Natural killer cell treated with Interleukin-12 subunit alpha and Interleukin-12 subunit beta and Interleukin-15 and Interleukin-18, amount 100 ng/mL, for 72 hours (primary cell): Measurements from ENCODE around the gene DDTL. TPM values are rescaled to one million over a fixed set of nuclear protein-coding genes. Genes with fewer than 3 reads are reported as not detected.
"Not testable (repeated sequence)": the region's sequence is repeated elsewhere in the genome, so short reads cannot be mapped to it uniquely, and the experiment has no call there.

Experiments
- ATAC-seq, 2 donors: fragments of 150-1000 bp; cut with Tn5 transposase in 1 of 2; sonication (Bioruptor Pico), chemical (Tn5 transposase) in 1 of 2; 2 replicates each; pipeline ENCODE4 v1.10.0; 2021
- DNase-seq: peaks from one replicate; pipeline ENCODE4 v3.0.0; 2022; ENCODE audit warnings: low spot score
- H3K27ac Mint-ChIP-seq, 2 donors: 1 replicate in 1 of 2; 2 replicates in 1 of 2; pipeline ENCODE4 v1.8.0; 2022; ENCODE audit warnings: mixed read lengths in 2 of 2, mild to moderate bottlenecking in 1 of 2, moderate library complexity in 1 of 2
- H3K27me3 Mint-ChIP-seq, 2 donors: 1 replicate in 1 of 2; 2 replicates in 1 of 2; pipeline ENCODE4 v1.8.0; 2022; ENCODE audit warnings: mixed read lengths in 2 of 2
- H3K36me3 Mint-ChIP-seq: one replicate; pipeline ENCODE4 v1.8.0; 2022; ENCODE audit warnings: mixed read lengths
- H3K4me1 Mint-ChIP-seq, 2 donors: 1 replicate in 1 of 2; 2 replicates in 1 of 2; pipeline ENCODE4 v1.8.0; 2022; ENCODE audit warnings: low read depth in 2 of 2, mixed read lengths in 2 of 2, mild to moderate bottlenecking in 1 of 2
- H3K4me3 Mint-ChIP-seq: one replicate; pipeline ENCODE4 v1.8.0; 2022; ENCODE audit warnings: mixed read lengths
- H3K9me3 Mint-ChIP-seq: 2 replicates; pipeline ENCODE4 v1.8.0; 2022; ENCODE audit warnings: mixed read lengths
- total RNA-seq, 2 donors: library from RNA; stranded (reverse); gene quantifications; one replicate each; pipeline ENCODE4 v1.2.3, GENCODE V29; 2022

DDTL gene
- total RNA-seq, 2 donors from 2014 or later: 8.0 TPM; not detected in 1

DNA sequence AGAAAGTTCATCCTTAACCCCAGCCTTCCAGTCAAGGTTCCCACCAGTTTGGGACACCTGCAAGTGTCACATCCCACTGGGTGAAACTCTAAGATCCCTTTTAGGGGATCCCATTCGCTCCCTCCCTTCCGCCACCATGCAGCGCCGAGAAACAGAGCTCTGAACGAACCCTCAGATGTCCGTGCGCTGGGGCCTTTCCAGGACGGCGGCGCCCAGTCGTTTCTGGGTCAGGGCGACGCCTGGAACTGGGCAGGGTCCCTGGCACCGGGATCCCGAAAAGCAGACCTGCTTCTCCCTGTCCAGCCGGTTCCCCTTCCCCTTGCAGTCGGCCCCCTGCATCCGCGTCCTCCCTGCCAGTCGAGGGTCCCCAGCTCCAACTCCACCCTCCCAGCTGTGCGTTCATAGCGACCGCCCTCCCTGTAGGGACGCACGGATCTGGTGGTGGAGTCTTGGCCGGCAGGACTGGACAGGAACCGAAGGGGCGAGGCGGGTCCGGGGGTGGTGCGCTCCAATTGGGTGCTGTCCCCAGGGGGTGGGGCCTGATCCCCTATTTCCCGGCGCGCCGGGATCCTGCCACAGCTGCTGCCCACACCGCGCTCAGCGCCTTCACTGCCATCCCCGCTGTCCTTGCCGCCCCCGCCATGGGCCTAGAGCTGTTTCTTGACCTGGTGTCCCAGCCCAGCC, 13.0 kb downstream of the DDTL start, which contains the start of gene GSTT2:
TSS of gene GSTT2 (plus strand) at position 578 of the 684 bp plus-strand sequence.
- H3K36me3 Mint-ChIP-seq, DNase-seq, H3K27me3 Mint-ChIP-seq, H3K4me3 Mint-ChIP-seq, H3K9me3 Mint-ChIP-seq, H3K27ac Mint-ChIP-seq, H3K4me1 Mint-ChIP-seq: not testable (repeated sequence)
- ATAC-seq: peak; percentile 10 to 60

DNA sequence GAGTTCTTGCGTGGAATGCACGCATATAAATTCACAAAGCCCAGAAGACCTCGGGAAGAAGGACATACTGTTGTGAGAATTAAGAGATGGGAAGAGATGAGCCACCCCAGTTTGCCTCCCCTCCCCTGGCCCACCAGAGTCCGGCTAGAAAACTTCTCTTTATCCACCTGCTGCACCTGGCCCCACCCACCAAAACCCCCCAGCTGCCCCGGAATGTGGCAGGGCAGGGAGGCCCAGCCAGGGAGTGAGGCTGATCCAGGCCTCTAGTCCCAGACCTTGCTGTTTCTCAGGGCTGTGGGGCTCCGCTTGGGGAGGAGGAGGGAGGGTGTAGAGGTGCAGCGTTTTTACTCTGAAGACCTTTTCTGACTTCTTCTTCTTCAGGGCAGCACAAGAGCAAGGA, 13.9 kb downstream of the DDTL start:
- not testable (repeated sequence) for ATAC-seq, H3K4me1 Mint-ChIP-seq, H3K9me3 Mint-ChIP-seq, H3K36me3 Mint-ChIP-seq, H3K27me3 Mint-ChIP-seq, H3K4me3 Mint-ChIP-seq, H3K27ac Mint-ChIP-seq, DNase-seq

DNA sequence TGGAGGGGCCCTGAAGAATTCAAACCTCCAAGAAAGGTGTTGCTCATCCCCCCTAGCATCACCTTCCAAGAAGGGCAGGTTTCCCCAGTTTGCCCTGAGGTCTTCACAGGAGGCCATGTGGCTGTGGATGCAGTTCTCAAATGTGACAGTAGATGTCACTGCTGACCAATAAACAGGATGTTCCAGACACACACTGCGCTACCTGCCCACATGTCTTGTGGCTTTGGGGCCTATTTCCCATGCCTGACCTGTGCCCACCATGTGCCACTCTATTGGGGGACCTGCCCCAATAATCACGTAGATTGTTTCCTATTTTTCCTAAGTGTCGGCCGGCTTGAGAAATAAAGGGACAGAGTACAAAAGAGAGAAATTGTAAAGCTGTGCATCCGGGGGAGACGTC, 17.7 kb downstream of the DDTL start:
- H3K9me3 Mint-ChIP-seq: no peaks in the 10 kb centered on the region
- peaks cover 3 to 4% of the 10 kb centered on the region in 2 donors for H3K4me1 Mint-ChIP-seq
- no peak overlapping the region for H3K4me3 Mint-ChIP-seq
- peak overlapping the region in 1 of 2 donors; percentile 9 for H3K27ac Mint-ChIP-seq
- H3K27me3 Mint-ChIP-seq: peaks cover 5% of the 10 kb centered on the region in 2 donors
- H3K36me3 Mint-ChIP-seq: no peaks in the 10 kb centered on the region
- no peak for DNase-seq
- peak; percentile 77 to 81 for ATAC-seq

DNA sequence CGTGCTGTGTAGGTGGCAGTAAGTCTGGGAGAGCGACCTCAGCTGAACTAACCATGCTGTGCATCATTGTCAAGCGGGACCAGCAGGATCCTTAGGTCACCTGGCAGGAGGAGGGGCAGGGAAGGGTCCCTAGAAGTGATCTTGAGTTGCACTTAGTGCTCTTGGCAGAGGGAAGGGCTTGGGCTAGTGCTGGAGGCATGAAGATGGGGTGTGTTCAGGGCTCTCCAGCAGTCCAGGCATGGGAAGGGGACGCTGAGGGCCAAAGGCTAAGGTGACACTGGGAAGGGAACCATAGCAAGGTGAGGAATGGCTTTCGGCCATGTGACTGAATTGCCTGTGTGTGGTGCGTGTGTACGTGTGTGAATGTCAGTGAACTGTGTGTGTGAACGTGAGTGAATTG, 19.4 kb downstream of the DDTL start:
- not testable (repeated sequence) for H3K36me3 Mint-ChIP-seq, ATAC-seq, H3K9me3 Mint-ChIP-seq

DNA sequence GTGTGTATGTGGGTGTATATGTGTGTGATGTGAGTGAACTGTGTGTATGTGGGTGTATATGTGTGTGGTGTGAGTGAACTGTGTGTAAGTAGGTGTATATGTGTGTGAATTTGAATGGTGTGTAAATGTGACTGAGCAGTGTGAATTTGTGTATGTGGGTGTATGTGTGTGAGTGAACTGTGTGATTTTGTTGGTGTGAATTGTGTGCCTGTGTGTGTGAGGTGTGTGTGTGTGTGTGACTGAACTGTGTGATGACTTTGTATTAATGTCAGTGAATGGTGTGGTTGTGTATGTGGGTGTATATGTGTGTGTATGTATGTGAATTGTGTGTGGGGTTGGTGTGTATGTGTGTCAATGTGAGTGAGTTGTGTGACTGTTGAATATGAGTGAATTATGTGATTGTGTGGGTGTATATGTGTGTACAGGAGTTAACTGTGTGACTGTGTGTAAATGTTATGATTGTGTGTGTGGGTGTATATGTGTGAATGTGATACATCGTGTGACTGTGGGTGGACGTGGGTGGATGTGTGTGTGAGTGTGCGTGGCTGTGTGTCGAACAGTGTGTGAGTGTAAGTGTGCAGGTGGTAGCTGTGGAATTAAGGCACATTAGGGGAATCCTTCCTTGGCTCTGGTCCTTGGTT, 20.0 kb downstream of the DDTL start:
- not testable (repeated sequence) for H3K9me3 Mint-ChIP-seq, H3K27ac Mint-ChIP-seq, H3K4me3 Mint-ChIP-seq, DNase-seq, H3K4me1 Mint-ChIP-seq, H3K27me3 Mint-ChIP-seq, H3K36me3 Mint-ChIP-seq, ATAC-seq

More for the DNA sequence above, 19.4 kb downstream of the DDTL start:
- not testable (repeated sequence) for H3K27me3 Mint-ChIP-seq, H3K27ac Mint-ChIP-seq, H3K4me3 Mint-ChIP-seq, DNase-seq, H3K4me1 Mint-ChIP-seq

DNA sequence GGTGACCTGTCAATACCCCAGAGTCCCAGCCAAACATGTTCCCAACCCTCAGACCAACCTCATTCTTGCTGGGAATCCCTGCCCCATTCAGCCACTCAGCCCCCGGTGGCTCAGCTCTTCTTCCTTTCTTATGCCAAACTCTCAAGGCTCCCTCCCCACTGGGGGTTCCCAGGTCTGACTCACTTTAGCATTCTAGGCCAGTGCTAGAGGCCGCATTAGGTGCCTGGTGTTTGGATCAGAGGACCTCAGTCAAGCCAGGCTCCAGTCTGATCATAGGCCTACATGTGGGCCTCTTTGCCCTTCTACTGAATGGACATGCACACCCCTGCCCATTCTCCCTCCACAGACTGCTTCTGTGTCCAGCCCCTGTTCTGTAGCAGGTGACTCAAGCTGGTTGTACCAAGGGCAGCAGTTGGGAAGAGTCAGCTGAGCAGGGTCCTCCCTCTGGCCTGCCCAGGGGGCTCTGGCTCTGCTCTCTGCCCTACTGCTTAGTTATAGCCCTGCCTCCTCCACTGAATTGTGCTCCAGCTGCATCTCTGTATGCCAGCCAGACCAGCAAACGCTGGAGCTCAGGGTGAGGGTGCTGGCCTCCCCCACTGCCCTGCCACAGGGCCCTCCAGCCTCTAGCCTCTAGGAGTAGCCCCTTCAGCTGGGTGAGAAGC, 23.0 kb downstream of the DDTL start:
- H3K9me3 Mint-ChIP-seq, H3K36me3 Mint-ChIP-seq, H3K27ac Mint-ChIP-seq, H3K4me1 Mint-ChIP-seq, H3K27me3 Mint-ChIP-seq, H3K4me3 Mint-ChIP-seq, DNase-seq: not testable (repeated sequence)
- ATAC-seq: peak; percentile 27 to 58

DNA sequence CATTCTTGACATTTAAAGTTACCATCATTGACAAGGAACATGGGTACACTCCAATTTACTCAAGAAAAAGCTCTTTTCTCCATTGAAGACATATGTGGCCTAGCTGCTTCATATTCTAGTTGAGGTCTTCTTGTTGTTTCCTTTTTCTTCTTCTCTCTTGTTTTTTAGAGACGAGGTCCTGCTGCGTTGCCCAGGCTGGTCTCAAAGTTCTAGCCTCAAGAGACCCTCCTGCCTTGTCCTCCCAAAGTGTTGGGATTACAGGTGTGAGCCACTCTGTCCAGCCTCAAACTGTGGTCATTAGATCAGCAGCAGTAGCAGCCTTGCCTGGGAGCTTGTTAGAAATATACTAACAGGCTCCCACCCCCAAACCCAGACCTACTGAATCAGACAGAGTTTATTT, 26.4 kb downstream of the DDTL start:
- H3K27ac Mint-ChIP-seq, H3K4me3 Mint-ChIP-seq, H3K9me3 Mint-ChIP-seq, H3K4me1 Mint-ChIP-seq, DNase-seq, H3K27me3 Mint-ChIP-seq, H3K36me3 Mint-ChIP-seq, ATAC-seq: not testable (repeated sequence)

DNA sequence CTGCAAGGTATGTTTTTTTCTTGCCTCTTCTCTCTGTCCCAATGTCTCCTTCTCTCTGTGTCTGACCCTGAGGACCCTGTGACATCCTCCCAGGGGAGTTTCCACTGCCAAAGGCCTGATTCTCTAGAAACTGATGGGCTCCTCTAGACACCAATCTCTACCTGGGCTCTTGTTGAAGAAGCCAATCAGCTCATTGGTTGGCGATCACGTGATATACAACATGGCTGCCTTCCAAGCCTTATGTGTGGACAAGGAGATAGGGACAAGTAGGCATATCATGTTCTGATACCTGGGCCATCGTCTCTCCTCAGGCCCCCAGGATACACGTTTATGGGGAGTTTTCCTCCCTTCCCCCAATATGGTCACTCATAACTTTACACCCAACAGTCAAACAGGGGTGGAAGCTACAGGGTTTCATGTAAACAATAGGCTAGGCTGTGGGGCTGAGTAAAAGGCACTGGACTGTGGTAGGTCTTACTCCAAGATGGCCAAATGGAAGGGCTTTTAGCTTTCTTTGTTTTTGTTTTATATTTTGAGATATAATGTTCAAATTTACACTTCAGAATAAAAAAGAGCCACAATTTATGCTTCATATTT, 27.0 kb downstream of the DDTL start:
- not testable (repeated sequence) for H3K36me3 Mint-ChIP-seq, H3K27me3 Mint-ChIP-seq, H3K4me3 Mint-ChIP-seq, DNase-seq, H3K27ac Mint-ChIP-seq, H3K9me3 Mint-ChIP-seq, H3K4me1 Mint-ChIP-seq, ATAC-seq

DNA sequence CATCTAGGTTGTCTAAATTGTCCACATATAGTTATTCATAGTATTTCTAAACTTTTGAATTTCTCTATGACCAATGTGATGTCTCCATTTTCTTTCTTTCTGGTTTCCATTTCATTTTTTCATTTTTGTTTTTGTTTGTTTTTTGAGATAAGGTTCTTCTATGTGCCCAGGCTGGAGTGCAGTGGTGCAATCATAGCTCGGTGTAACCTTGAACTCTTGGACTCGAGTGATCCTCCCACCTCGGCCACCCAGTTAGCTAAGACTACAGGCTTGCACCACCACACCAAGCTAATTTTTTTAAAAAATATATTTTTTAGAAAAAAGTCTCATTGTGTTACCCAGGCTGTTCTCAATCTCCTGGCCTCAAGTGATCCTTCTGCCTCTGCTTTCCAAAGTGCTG, 30.4 kb downstream of the DDTL start:
- Mint-ChIP-seq H3K36me3 (no peaks in the 10 kb centered on the region), H3K27me3 (peaks cover 4 to 6% of the 10 kb centered on the region in 2 donors), H3K4me1 (no peaks in the 10 kb centered on the region), H3K27ac (no peak overlapping the region), H3K4me3 (no peak overlapping the region), H3K9me3 (no peaks in the 10 kb centered on the region)
- no peak for DNase-seq
- ATAC-seq: no peak

DNA sequence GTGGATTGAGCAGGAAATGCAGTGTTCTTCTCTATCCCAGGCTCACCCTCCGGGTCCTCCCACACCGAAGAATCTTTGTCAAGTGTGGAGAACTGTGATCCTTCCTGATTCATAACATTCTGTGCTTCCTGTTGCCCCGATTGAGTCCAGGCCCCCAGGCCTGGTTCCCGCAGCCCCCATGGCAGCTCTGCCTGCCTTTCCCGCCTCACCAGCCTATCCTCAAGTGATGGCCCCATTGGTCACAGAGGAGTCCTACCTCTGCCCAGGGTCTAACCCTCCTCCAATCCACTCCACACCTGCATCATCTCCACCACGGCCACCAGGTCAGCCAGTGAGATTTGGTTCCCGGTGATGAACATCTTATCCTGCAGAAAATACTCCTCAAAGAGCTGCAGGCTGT, 33.1 kb downstream of the DDTL start:
- not testable (repeated sequence) for H3K36me3 Mint-ChIP-seq, H3K4me3 Mint-ChIP-seq, H3K27me3 Mint-ChIP-seq, H3K27ac Mint-ChIP-seq, H3K4me1 Mint-ChIP-seq, DNase-seq, H3K9me3 Mint-ChIP-seq
- ATAC-seq: peak; percentile 26 to 28

DNA sequence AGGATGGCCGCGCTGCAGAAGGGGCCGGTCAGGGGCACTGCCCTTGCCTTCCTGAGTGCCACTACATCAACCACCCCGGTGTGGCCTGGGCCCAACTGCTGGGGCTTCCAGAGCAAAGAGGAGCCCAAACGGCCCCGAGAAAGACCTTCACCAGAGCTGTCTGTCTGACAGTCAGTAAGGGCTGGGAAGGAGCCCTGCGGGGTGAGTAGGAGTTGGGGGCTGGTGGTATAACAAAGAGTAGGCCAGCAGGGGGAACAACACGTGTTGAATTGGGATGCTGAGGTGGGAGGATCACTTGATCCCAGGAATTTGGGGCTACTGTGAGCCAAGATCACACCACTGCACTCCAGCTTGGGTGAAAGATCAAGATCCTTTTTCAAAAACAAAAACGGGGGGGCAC, 34.6 kb downstream of the DDTL start:
- Mint-ChIP-seq H3K4me1 (no peaks in the 10 kb centered on the region), H3K27me3 (peaks cover 2 to 6% of the 10 kb centered on the region in 2 donors), H3K9me3 (no peaks in the 10 kb centered on the region), H3K27ac (no peak overlapping the region), H3K4me3 (no peak overlapping the region), H3K36me3 (no peaks in the 10 kb centered on the region)
- DNase-seq: no peak
- ATAC-seq: no peak

DNA sequence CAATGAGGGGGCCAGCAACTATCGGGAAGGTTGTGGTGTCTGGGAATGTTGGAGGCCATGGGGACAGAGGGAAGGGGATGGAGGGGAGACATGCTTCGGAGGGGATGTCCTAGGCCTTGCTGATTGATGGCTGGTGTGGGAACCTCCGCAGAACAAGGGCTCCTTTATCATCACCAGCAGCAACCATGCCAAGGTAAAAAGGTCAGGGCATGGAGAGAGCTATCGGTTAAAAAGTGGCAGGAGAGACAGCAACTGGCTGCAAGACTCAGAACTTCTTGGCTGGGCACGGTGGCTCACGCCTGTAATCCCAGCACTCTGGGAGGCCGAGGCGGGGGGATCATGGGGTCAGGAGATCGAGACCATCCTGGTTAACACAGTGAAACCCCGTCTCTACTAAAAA, 35.6 kb downstream of the DDTL start:
- no peak overlapping the region for H3K27ac Mint-ChIP-seq
- H3K9me3 Mint-ChIP-seq: no peaks in the 10 kb centered on the region
- peaks cover 0 to 6% of the 10 kb centered on the region in 2 donors for H3K27me3 Mint-ChIP-seq
- H3K4me3 Mint-ChIP-seq: no peak overlapping the region
- no peaks in the 10 kb centered on the region for H3K36me3 Mint-ChIP-seq
- ATAC-seq (no peak), DNase-seq (no peak)
- H3K4me1 Mint-ChIP-seq: no peaks in the 10 kb centered on the region

DNA sequence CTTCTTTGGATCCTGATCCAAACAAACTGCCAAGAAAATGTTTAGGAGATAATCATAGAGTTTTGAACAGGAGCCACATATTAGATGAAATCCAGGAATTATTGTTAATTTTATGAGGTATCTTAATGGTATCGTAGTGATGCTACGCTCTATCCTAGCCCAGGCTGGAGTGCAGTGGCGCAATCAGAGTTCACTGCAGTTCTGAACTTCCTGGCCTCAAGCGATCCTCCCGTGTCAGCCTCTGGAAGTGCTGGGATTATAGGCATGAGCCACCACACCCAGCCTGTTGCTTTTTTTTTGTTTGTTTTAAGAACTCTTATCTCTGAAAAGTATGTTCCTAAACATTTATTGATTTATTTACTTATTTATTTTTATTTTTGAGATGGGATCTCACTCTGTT, 36.2 kb downstream of the DDTL start:
- H3K4me1 Mint-ChIP-seq: no peaks in the 10 kb centered on the region
- DNase-seq: no peak
- no peak overlapping the region for H3K4me3 Mint-ChIP-seq
- no peak for ATAC-seq
- H3K36me3 Mint-ChIP-seq: no peaks in the 10 kb centered on the region
- H3K27ac Mint-ChIP-seq: no peak overlapping the region
- no peaks in the 10 kb centered on the region for H3K9me3 Mint-ChIP-seq
- H3K27me3 Mint-ChIP-seq: peaks cover 0 to under 1% of the 10 kb centered on the region in 2 donors

DNA sequence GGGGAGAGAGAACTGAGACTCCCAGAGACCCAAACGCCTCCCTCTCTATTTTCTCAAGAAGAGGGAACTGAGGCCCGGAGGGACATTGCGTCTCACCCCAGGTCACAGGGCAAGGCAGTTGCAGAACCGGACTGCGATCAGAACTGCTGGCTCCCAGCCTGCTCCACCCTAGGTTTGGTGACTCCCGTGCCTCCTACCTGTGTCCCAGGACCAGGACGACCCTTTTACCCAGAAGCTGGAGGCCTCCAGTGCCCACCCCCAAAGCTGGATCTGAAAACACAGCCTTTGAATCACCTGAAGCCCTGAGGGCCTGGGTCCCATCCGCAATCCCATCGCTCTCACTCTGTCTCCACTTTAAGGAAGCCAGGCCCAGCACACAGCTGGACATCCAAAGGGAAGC, 37.2 kb downstream of the DDTL start:
- H3K36me3 Mint-ChIP-seq: no peaks in the 10 kb centered on the region
- H3K4me3 Mint-ChIP-seq: no peak overlapping the region
- no peak for ATAC-seq
- no peaks in the 10 kb centered on the region for H3K27me3 Mint-ChIP-seq
- no peaks in the 10 kb centered on the region for H3K9me3 Mint-ChIP-seq
- no peak overlapping the region for H3K27ac Mint-ChIP-seq
- H3K4me1 Mint-ChIP-seq: no peaks in the 10 kb centered on the region
- DNase-seq: no peak
